PC-9 (cell line): ENCODE measurements around the gene WFDC1.

Experiments used
- EZH2 ChIP-seq: fragments of 200-600 bp; sonication (generic); IDR thresholded peaks from 2 replicates; pipeline ENCODE4 v1.8.0; 2017; ENCODE audit warnings: antibody characterized with exemption, low read depth
- TF ChIP-seq, protein P1 (sequence below): fragments of 200-600 bp; sonication (generic); conservative IDR thresholded peaks from 2 replicates; pipeline ENCODE4 v1.6.1; 2017; ENCODE audit warnings: mixed run types, antibody characterized with exemption, mild to moderate bottlenecking, moderate library complexity

DNA sequence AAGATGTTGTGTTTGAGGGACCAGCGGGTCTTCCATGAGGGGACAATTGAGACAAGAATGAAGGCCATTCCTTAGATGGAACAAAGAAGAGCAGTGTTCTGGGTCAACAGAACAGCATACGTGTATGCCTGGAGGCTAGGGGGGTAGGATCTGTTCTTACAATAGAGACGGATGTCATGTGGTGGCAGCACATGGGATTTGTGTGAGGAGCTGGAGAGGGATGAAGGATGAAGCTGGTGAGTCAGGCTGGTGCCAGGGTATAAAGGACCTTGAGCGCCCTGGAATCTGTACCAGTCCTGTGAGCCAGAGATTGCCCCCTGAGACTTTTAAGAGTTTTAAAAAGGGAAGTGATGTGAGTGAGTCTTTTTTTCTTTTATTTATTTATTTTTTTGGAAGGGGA, 22.8 kb upstream of the WFDC1 start:
- TF ChIP-seq, protein P1, sequence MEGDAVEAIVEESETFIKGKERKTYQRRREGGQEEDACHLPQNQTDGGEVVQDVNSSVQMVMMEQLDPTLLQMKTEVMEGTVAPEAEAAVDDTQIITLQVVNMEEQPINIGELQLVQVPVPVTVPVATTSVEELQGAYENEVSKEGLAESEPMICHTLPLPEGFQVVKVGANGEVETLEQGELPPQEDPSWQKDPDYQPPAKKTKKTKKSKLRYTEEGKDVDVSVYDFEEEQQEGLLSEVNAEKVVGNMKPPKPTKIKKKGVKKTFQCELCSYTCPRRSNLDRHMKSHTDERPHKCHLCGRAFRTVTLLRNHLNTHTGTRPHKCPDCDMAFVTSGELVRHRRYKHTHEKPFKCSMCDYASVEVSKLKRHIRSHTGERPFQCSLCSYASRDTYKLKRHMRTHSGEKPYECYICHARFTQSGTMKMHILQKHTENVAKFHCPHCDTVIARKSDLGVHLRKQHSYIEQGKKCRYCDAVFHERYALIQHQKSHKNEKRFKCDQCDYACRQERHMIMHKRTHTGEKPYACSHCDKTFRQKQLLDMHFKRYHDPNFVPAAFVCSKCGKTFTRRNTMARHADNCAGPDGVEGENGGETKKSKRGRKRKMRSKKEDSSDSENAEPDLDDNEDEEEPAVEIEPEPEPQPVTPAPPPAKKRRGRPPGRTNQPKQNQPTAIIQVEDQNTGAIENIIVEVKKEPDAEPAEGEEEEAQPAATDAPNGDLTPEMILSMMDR: no peak
- no peak for TF ChIP-seq EZH2
